Cardiac fibroblast (primary cell): ENCODE data around the gene GP5.

Source experiments
- DNase-seq, 2 donors: peaks; one replicate each; pipeline versions ENCODE4 v3.0.0 to v3.0.0-alpha.2; 2010; ENCODE audit warnings: low read depth in 2 of 2
- H3K4me3 ChIP-seq, 2 donors: replicated peaks in 1 of 2; 1 replicate in 1 of 2; 2 replicates in 1 of 2; pipeline ENCODE4 v1.5.1; 2011; ENCODE audit warnings: low read depth in 2 of 2, low read length in 2 of 2, mild to moderate bottlenecking in 2 of 2, moderate library complexity in 1 of 2
- CTCF ChIP-seq: IDR thresholded peaks from one replicate; pipeline ENCODE4 v1.5.1; 2011; ENCODE audit warnings: low read depth, mild to moderate bottlenecking, low read length, inconsistent platforms

GP5 gene

GRCh38 chr3:194374935-194375334 lies 24.1 kb downstream of the GP5 start:
- no peak for DNase-seq
- no peak for TF ChIP-seq CTCF
- H3K4me3 ChIP-seq = no peak overlapping the region

GRCh38 chr3:194373899-194374298 lies 25.2 kb downstream of the GP5 start:
- no peak for DNase-seq
- TF ChIP-seq CTCF = no peak

GRCh38 chr3:194373028-194373427 lies 26.0 kb downstream of the GP5 start:
- H3K4me3 ChIP-seq = no peak overlapping the region
- no peak for TF ChIP-seq CTCF
- DNase-seq = no peak

More at GRCh38 chr3:194373899-194374298, 25.2 kb downstream of the GP5 start:
- H3K4me3 ChIP-seq = no peak overlapping the region

- no peak overlapping the region for H3K4me3 ChIP-seq
- no peak for DNase-seq
- no peak for TF ChIP-seq CTCF
Observed at GRCh38 chr3:194370753-194371152, 28.3 kb downstream of the GP5 start.

GRCh38 chr3:194369522-194370279 lies 29.4 kb downstream of the GP5 start, which contains the start of gene LRRC15:
Gene LRRC15 (minus strand): TSS chr3:194369743. CDS start chr3:194361043, 8,700 bp downstream.
- peak; percentile 40 to 49 for DNase-seq
- no peak within 1 kb of the TSS for H3K4me3 ChIP-seq
- TF ChIP-seq CTCF = no peak

- TF ChIP-seq CTCF = no peak
- no peak overlapping the region for H3K4me3 ChIP-seq
- DNase-seq = no peak
Observed at GRCh38 chr3:194368918-194369317, 30.1 kb downstream of the GP5 start.
